Esophagus muscularis mucosa (tissue), 4 donors: ENCODE data around the gene SLC41A3.

Experiments
- EP300 ChIP-seq: sonication (generic); formaldehyde crosslinking; IDR thresholded peaks from one replicate; pipeline ENCODE4 v1.6.1; 2017; ENCODE audit warnings: antibody characterized with exemption
- POLR2A ChIP-seq: fragments of 450-650 bp; IDR thresholded peaks from one replicate; pipeline ENCODE4 v1.6.1; 2017; ENCODE audit warnings: antibody characterized with exemption, moderate library complexity, mild to moderate bottlenecking, low read depth
- POLR2AphosphoS5 ChIP-seq, 2 donors: sonication (generic); formaldehyde crosslinking; IDR thresholded peaks; one replicate each; pipeline ENCODE4 v1.6.1; 2017; ENCODE audit warnings: antibody characterized with exemption in 2 of 2
- TF ChIP-seq, protein P1 (sequence below), 3 experiments: fragments of 200-600 bp in 2 of 3; fragments of 450-650 bp in 1 of 3; sonication (generic) in 2 of 3; IDR thresholded peaks; one replicate each; pipeline ENCODE4 v1.5.1; 2017 to 2019; ENCODE audit warnings: antibody characterized with exemption in 3 of 3, mild to moderate bottlenecking in 2 of 3, moderate library complexity in 1 of 3

DNA sequence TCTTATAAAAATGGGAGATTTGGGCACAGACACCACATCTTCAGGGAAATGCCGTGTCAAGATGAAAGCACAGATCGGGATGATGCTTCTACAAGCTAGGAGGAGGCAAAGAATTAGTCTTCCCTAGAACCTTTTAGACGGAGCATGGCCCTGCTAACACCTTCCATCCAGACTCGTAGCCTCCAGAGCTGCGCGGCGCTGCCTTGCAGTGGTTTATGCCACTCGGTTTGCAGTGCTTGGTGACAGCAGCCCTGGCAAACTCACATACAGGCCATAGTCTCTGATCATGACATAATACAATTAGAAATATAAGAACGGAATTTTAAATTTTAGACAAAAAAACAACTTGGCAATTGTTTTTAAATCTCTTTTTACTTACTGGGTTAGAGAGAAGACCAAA is 37.1 kb upstream of the SLC41A3 start:
- TF ChIP-seq, protein P1, sequence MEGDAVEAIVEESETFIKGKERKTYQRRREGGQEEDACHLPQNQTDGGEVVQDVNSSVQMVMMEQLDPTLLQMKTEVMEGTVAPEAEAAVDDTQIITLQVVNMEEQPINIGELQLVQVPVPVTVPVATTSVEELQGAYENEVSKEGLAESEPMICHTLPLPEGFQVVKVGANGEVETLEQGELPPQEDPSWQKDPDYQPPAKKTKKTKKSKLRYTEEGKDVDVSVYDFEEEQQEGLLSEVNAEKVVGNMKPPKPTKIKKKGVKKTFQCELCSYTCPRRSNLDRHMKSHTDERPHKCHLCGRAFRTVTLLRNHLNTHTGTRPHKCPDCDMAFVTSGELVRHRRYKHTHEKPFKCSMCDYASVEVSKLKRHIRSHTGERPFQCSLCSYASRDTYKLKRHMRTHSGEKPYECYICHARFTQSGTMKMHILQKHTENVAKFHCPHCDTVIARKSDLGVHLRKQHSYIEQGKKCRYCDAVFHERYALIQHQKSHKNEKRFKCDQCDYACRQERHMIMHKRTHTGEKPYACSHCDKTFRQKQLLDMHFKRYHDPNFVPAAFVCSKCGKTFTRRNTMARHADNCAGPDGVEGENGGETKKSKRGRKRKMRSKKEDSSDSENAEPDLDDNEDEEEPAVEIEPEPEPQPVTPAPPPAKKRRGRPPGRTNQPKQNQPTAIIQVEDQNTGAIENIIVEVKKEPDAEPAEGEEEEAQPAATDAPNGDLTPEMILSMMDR (IDR thresholded peaks at IDR 0.05): no peak
- TF ChIP-seq EP300 (no peak), POLR2A (no peak), POLR2AphosphoS5 (IDR thresholded peaks at IDR 0.05) (no peak)
